COR-L47 (cell line): ENCODE results near the gene KHSRP.

Source experiments
- DNase-seq: peaks from one replicate; lab custom pipeline; 2025; lab: John Stamatoyannopoulos, UW

The KHSRP gene

DNA sequence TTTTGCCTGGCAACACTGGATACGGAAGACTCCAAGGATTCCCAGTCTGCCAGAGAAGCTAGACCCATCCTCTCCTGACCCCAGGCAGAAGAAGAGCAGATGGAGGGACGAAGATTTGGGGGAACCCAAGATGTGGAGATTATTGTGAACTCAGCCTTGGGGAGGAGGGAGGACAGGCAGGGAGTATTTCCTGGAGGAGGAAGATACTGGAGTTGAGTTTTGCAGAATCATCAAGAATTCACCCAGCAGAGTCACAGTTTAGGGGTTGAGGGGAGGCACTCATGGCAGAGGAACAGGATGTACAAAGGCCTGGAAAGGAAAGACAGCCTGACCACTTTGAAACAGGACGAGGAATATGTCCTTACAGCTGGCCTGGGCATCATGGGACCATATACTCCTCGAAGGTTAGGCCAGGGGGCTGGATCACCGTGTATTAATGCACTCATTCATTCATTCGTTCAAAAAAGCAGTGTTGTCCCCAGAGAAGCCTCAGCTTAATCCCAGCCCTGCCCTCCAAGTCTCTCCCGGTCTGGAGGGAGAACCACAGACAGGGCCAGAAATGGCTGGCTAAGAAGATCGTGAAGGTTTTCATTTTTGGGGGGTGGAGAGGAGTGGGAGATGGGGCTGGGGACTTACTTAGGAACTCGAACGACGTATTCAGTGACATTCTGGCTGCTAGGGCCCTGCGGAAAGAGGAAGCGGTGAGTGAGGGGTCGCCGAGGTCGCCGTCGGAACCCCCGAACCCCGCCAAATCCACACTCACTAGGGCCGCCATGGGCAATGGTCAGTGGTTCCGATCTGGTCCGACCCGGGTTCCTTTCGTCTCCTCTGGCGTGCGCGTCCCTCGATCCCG, 32.2 kb downstream of the KHSRP start:
- no peak for DNase-seq

GRCh38 chr19:6387372-6387771, 37.2 kb downstream of the KHSRP start:
- no peak for DNase-seq

- no peak for DNase-seq
These were observed 40.2 kb downstream of the KHSRP start for GRCh38 chr19:6384381-6384780.

GRCh38 chr19:6383188-6383587, 41.4 kb downstream of the KHSRP start:
- DNase-seq, result no peak

DNA sequence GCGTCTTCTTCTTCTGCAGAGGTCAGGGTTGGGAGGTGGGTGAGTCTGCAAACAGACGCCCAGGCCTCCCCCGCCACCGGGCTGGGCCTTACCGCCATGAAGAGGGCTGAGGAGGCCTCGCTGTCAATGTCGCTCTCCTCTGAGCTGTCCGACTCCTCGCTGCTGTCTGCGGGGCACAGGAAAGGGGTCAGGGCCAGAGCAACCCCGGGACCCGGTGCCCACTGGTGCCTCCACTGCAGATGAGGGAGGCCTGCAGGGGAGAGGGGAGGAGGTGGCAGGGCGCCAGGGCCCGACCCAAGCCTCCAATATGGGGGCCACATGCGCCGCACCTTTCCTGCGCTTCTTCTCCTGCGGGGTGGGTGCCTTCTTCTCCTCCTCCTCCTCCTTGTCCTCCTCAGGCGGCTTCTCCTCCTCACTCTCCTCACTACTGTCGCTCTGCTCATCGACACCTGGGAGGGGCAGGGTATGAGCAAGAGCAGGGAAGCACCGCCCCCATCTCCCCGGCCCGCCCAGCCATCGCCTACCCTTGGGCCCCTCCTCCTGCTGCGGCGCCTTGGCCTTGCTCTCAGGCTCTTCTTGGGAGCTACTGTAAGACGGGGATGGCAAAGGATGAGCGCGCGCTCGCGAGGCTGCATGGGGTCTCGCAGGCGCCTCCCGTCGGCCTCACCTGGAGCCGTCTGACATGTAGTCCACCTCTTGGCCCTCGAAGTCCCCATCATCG, 43.4 kb downstream of the KHSRP start:
- DNase-seq, result no peak

DNA sequence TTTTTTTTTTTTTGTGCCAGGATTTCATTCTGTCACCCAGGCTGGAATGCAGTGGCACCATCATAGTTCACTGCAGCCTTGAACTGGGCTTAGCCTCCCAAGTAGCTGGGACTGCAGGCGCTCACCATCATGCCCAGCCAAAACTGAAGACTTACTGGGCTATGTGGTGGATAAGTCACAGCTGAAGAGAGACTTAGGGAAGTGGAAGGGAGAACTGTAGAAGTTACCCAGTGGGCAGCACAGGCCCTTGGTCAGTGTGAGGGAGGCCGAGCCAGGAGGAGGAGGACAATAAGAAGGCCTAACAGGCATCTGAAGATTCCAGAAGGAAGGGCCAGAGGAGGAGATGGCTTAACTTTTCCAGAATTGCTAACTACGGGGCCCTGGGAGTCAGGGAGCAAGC, 44.9 kb downstream of the KHSRP start:
- DNase-seq, result no peak

DNA sequence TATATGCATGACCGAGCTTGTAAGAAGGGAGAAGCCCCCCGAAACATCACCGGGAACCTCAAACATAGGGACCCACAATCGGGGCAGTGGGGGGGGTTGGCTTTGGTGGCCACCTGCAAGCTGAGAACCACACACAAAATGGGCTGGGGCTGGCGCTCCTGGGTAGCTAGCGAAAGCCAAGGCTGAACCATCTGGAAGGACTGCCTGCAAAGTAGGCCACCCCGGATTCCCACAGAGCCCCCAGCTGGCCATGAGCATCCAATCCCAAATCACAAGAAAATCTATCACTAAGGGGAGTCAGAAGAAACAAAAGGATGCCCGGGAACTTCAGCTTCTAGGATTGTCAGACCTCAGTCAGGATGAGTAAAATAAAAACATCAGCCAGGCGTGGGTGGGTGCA, 46.1 kb downstream of the KHSRP start:
- DNase-seq, result no peak

GRCh38 chr19:6378041-6378440, 46.6 kb downstream of the KHSRP start:
- no peak for DNase-seq

- DNase-seq, result no peak
These were observed 48.0 kb downstream of the KHSRP start for GRCh38 chr19:6376512-6377190.

DNA sequence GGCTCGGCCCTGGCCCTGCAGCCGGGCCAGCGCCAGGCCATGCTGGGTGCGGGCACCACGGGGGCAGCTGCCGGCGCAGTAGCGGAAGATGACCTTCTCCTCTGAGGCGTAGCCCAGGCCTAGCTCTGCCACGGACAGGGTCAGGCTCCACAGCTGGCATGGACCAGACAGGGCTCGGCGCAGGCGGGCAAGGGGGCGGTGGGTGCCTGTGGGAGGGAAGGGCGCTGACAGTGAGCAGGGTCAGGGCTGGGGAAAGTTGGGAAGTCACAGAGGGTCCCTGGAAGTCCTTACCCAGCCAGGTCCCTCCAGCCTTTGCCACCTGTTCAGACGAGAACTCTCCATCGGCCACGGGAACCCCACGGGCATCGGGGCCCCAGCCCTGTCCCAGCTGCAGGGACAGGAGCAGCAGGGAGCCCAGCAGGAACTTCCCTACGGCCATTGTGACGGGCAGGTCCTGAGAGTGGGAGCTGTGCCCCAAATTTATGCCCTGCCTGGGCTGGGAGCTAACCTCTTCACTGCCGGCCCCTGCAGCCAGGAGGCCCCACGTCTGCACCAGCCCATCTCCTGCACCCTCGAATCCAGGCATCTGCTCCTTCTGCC, 49.1 kb downstream of the KHSRP start, which contains the start of gene PSPN:
TSS of gene PSPN (minus strand) at position 523 of the 600 bp plus-strand sequence. CDS start at position 439, 84 bp downstream.
- DNase-seq, result no peak

GRCh38 chr19:6374711-6375410, 49.8 kb downstream of the KHSRP start:
- no peak for DNase-seq

GRCh38 chr19:6374161-6374709, 50.4 kb downstream of the KHSRP start:
- DNase-seq, result no peak

GRCh38 chr19:6373813-6374108, 50.9 kb downstream of the KHSRP start:
- DNase-seq, result no peak

DNA sequence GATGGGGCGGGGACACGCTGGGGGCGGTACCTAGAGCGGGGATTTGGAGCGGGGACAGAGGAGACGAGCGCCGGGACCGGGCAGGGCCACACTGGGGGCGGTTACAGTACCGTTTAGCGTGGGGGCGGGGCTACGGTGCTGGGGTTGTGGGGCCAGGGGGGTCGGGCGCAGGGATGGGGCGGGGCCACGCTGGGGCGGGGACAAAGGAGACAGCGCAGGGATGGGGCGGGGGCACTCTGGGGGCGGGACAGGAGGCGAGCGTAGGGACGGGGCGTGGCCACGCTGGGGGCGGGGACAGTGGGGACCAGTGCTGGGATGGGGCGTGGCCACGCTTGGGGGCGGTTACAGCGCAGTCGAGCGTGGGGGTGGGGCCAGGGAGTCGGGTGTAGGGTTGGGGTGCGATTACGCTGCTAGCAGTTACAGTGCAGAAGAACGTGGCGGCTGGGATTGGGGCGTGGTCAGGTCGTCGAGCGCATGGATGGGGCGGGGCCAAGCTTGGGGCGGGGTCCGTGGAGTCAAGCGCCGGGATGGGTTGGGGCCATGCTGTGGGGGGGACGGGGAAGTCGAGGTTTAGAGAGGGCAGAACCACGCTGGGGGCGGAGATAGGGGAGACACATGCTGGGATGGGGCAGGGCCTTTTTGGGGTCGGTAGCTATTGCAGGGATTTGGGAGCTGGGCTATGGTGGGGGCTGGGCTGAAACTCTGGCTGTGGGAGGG, 51.4 kb downstream of the KHSRP start:
- DNase-seq, result peak; percentile 97

DNA sequence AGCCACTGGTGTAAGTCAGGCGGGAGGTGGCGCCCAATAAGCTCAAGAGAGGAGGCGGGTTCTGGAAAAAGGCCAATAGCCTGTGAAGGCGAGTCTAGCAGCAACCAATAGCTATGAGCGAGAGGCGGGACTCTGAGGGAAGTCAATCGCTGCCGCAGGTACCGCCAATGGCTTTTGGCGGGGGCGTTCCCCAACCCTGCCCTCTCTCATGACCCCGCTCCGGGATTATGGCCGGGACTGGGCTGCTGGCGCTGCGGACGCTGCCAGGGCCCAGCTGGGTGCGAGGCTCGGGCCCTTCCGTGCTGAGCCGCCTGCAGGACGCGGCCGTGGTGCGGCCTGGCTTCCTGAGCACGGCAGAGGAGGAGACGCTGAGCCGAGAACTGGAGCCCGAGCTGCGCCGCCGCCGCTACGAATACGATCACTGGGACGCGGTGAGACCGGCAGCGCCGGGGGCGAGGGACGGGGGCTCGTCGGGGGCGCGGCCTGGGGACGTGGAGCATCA, 52.0 kb downstream of the KHSRP start, which contains the start of gene ALKBH7:
TSS of gene ALKBH7 (plus strand) at position 201 of the 502 bp plus-strand sequence. CDS start at position 228, 27 bp downstream.
- DNase-seq, result peak; percentile 100

DNA sequence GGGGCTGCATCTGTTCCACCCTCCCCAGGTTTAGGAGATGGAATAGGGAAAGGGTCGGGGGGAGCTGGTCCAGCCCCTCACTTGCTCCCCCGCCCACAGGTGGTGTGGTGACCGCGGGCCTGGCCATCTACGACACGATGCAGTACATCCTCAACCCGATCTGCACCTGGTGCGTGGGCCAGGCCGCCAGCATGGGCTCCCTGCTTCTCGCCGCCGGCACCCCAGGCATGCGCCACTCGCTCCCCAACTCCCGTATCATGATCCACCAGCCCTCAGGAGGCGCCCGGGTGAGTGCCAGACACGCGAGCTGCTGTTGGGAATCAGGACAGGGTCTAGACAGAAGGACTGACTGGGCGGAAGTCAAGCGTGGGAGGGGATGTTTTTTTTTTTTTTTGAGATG, 60.3 kb downstream of the KHSRP start:
- no peak for DNase-seq
